Endometrial microvascular endothelial cells (primary cell): Measurements from ENCODE around the gene GTF3C5. TPM values are rescaled to one million over a fixed set of nuclear protein-coding genes. Genes with fewer than 3 reads are reported as not detected.
"Not testable (repeated sequence)": the region's sequence is repeated elsewhere in the genome, so short reads cannot be mapped to it uniquely, and the experiment has no call there.

ENCODE experiments used
- in situ Hi-C: cut with HindIII; loops from 2 replicates; pipeline ENCODE4 v1.10.0; 2017; ENCODE audit warnings: low sequenced_read_pairs, low pct_unique_long_range_greater_than_20kb; ENCODE audit errors: inconsistent ontology term
- total RNA-seq: library from RNA; depleted of rRNA; stranded (reverse); fragments of >200 nt; gene quantifications from one replicate; pipeline ENCODE4 v1.2.3, GENCODE V29; 2015; ENCODE audit errors: inconsistent ontology term

Gene GTF3C5
- total RNA-seq, 1 donor from 2014 or later = 58.4 TPM

GRCh38 chr9:133023117-133023890 is 7.5 kb upstream of the GTF3C5 start:
- in situ Hi-C loops = no loop called here

- in situ Hi-C loops = no loop called here
Observed at GRCh38 chr9:133026426-133026825, 4.4 kb upstream of the GTF3C5 start.

- in situ Hi-C loops = no loop called here
Observed at GRCh38 chr9:133027134-133027533, 3.7 kb upstream of the GTF3C5 start.

- in situ Hi-C loops = no loop called here
Observed at GRCh38 chr9:133028221-133028620, 2.6 kb upstream of the GTF3C5 start.

GRCh38 chr9:133029994-133030316 is 842 bp upstream of the GTF3C5 start:
- in situ Hi-C loops = no loop called here

- in situ Hi-C loops = no loop called here
Observed at GRCh38 chr9:133031130-133031422, 279 bp downstream of the GTF3C5 start.

GRCh38 chr9:133031496-133031911 is 707 bp downstream of the GTF3C5 start:
- in situ Hi-C loops = no loop called here

- in situ Hi-C loops = no loop called here
Observed at GRCh38 chr9:133032171-133032570, 1.4 kb downstream of the GTF3C5 start.

- in situ Hi-C loops = no loop called here
Observed at GRCh38 chr9:133035669-133036068, 4.9 kb downstream of the GTF3C5 start.

- in situ Hi-C loops = no loop called here
Observed at GRCh38 chr9:133037775-133038515, 7.1 kb downstream of the GTF3C5 start.

- in situ Hi-C loops = not testable (repeated sequence)
Observed at GRCh38 chr9:133040892-133041479, 10.2 kb downstream of the GTF3C5 start.

GRCh38 chr9:133041958-133042357 is 11.2 kb downstream of the GTF3C5 start:
- in situ Hi-C loops = no loop called here

GRCh38 chr9:133042676-133043075 is 11.9 kb downstream of the GTF3C5 start:
- in situ Hi-C loops = no loop called here

GRCh38 chr9:133043449-133044035 is 12.7 kb downstream of the GTF3C5 start:
- in situ Hi-C loops = no loop called here

GRCh38 chr9:133044125-133044524 is 13.3 kb downstream of the GTF3C5 start:
- in situ Hi-C loops = no loop called here

GRCh38 chr9:133044661-133045060 is 13.9 kb downstream of the GTF3C5 start:
- in situ Hi-C loops = no loop called here

GRCh38 chr9:133045132-133045531 is 14.3 kb downstream of the GTF3C5 start:
- in situ Hi-C loops = no loop called here

- in situ Hi-C loops = no loop called here
Observed at GRCh38 chr9:133046196-133046899, 15.6 kb downstream of the GTF3C5 start.

- in situ Hi-C loops = no loop called here
Observed at GRCh38 chr9:133046900-133047295, 16.1 kb downstream of the GTF3C5 start.
